GM20000 (cell line): Measurements from ENCODE around the gene PDE5A.
"Not testable (repeated sequence)": the region's sequence is repeated elsewhere in the genome, so short reads cannot be mapped to it uniquely, and the experiment has no call there.

Source experiments
- DNase-seq: peaks from one replicate; pipeline ENCODE4 v3.0.0; 2012; ENCODE audit warnings: low spot score
- TF ChIP-seq, protein P1 (sequence below): IDR thresholded peaks from 2 replicates; pipeline ENCODE4 v1.5.1; 2012; ENCODE audit warnings: mild to moderate bottlenecking, control low read depth; ENCODE audit errors: extremely low read depth, missing control alignments

The PDE5A gene

GRCh38 chr4:119646347-119647071 lies 17.9 kb upstream of the PDE5A start:
- no peak for DNase-seq

DNA sequence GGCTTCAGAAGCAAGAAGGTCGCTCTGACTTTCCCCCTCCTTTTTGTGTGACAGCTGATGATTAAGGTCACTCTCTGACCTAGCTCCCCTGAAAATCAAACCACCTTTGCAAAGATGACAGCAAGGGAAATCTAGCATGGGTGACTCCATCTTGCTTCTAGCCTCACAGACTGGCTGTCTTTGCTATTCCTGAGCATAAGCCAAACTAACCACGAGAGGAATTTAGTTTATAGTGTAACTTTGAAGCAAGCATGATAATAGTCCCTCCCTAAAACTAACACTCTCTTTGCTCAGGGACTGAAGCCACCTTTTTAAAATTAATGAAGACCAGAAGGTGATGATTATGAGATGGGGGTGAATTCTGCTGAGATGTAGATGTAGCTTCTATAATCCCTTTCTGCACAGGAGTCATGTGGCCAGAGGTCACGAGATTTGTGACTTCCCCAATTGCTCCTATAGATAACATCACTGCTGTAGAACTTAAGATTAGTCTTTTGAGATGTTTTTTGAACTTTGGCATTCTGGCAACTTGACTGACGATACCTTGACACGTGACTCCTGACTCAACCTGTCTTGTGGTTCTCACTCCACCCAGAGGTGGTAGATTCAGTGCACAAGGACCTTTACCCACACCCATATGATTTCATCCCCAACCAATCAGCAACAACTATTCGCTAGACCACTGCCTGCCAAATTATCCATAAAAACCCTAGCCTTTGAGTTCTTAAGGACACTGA lies 14.9 kb upstream of the PDE5A start:
- TF ChIP-seq, protein P1, sequence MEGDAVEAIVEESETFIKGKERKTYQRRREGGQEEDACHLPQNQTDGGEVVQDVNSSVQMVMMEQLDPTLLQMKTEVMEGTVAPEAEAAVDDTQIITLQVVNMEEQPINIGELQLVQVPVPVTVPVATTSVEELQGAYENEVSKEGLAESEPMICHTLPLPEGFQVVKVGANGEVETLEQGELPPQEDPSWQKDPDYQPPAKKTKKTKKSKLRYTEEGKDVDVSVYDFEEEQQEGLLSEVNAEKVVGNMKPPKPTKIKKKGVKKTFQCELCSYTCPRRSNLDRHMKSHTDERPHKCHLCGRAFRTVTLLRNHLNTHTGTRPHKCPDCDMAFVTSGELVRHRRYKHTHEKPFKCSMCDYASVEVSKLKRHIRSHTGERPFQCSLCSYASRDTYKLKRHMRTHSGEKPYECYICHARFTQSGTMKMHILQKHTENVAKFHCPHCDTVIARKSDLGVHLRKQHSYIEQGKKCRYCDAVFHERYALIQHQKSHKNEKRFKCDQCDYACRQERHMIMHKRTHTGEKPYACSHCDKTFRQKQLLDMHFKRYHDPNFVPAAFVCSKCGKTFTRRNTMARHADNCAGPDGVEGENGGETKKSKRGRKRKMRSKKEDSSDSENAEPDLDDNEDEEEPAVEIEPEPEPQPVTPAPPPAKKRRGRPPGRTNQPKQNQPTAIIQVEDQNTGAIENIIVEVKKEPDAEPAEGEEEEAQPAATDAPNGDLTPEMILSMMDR, result no peak
- no peak for DNase-seq

More at GRCh38 chr4:119646347-119647071, 17.9 kb upstream of the PDE5A start:
- TF ChIP-seq, protein P1, result no peak

DNA sequence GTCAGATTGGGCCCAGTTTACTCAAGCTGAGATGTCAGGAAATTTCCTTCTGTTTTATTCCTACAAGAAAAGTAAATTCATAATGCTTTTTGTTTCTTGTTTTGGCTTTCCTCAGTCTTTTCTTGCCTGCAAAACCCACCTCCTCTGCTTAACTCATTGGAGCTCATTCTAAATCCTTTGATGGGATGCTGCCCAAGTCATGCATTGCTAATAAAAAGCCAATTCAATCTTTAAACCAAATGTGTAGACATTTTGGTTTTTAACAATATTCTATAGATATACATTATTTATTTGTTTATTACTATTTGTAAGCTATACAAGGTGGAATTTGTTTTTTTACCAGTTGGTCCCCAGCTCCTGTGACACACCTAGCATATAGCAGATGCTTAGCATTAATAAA lies 13.2 kb upstream of the PDE5A start:
- TF ChIP-seq, protein P1, result no peak
- no peak for DNase-seq

GRCh38 chr4:119638359-119638758 lies 9.8 kb upstream of the PDE5A start:
- no peak for DNase-seq

DNA sequence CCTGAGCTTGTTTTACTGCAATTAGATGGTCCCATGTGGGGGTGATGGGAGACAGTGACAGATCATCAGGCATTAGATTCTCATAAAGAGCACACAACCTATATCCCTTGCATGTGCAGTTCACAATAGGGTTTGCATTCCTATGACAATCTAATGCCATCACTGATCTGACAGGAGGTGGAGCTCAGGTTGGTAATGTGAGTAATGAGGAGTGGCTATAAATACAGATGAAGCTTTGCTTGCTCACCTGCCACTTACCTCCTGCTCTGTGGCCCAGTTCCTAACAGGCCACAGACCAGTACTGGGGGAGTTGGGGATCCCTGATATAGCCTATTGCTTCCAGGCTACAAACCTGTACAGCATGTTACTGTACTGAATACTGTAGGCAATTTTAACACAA lies 8.2 kb upstream of the PDE5A start:
- DNase-seq, result not testable (repeated sequence)

More at GRCh38 chr4:119638359-119638758, 9.8 kb upstream of the PDE5A start:
- TF ChIP-seq, protein P1, result no peak

DNA sequence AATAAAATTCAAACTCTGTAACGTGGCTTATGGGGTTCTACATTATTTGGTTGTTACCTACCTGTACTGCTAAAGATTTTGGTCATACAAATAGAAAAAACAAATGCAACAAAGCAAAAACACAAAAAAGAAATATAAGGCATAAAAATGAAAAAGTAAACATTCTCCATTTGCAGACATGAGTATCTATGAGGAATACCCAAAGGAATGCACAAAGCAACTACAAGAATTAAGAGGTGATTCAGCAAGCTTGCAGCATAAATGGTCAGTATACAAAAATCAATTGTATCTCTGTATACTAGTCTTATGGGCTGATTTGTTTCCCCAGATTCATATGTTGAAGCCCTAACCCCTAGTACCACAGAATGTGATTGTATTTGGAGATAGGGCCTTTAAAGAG lies 3.6 kb upstream of the PDE5A start:
- TF ChIP-seq, protein P1, result no peak
- no peak for DNase-seq

GRCh38 chr4:119629142-119629471 lies 503 bp upstream of the PDE5A start:
- TF ChIP-seq, protein P1, result no peak
- DNase-seq, result no peak
